ENCODE data around the gene RNU2-1. TPM values are rescaled to one million over a fixed set of nuclear protein-coding genes. Genes with fewer than 3 reads are reported as not detected.

The RNU2-1 gene
- total and polyA plus RNA-seq, 2 of the 13 experiments (the other 11 are each of a cell fraction or from before 2014, with no cell fraction given) = not detected

- peak; percentile 88 for TF ChIP-seq HNF4G (IDR thresholded peaks at IDR 0.05; ENCODE audit: borderline replicate concordance, low read depth, low read length)
- peak; percentile 89 for TF ChIP-seq HNF4G (CRISPR knock-in tag; IDR thresholded peaks at IDR 0.05; ENCODE audit: borderline replicate concordance, low read depth)
- TF ChIP-seq CSRNP2 (CRISPR knock-in tag; conservative IDR thresholded peaks at IDR 0.05; ENCODE audit: low read depth) = no peak
- peak; percentile 45 for TF ChIP-seq ZNF143 (CRISPR knock-in tag; IDR thresholded peaks at IDR 0.05)
- TF ChIP-seq MXD3 (CRISPR knock-in tag; IDR thresholded peaks at IDR 0.05) = peak; percentile 85
- peak; percentile 74; the same call in 1 of the 2 replicates for TF ChIP-seq MLXIP (CRISPR knock-in tag; IDR thresholded peaks at IDR 0.05; ENCODE audit: borderline replicate concordance)
- TF ChIP-seq SIX4 (CRISPR knock-in tag; IDR thresholded peaks at IDR 0.05) = peak; percentile 56; the same call in 1 of the 2 replicates
- peak; percentile 88 for TF ChIP-seq ZFP91 (CRISPR knock-in tag; IDR thresholded peaks at IDR 0.05; ENCODE audit: borderline replicate concordance)
- no peak for TF ChIP-seq HCFC1 (IDR thresholded peaks at IDR 0.05; ENCODE audit: low read depth, low read length)
- TF ChIP-seq MXI1 (IDR thresholded peaks at IDR 0.05; ENCODE audit: borderline replicate concordance, low read depth, low read length) = peak; percentile 88; the same call in 1 of the 3 replicates
- TF ChIP-seq THAP9 (CRISPR knock-in tag; IDR thresholded peaks at IDR 0.05; ENCODE audit: borderline replicate concordance) = no peak
- peak; percentile 75 for TF ChIP-seq SALL1 (CRISPR knock-in tag; IDR thresholded peaks at IDR 0.05)
- peak; percentile 80; the same call in 1 of the 2 replicates for TF ChIP-seq IRF2 (CRISPR knock-in tag; IDR thresholded peaks at IDR 0.05)
- TF ChIP-seq MZF1 (CRISPR knock-in tag; IDR thresholded peaks at IDR 0.05; ENCODE audit: borderline replicate concordance) = peak; percentile 66; the same call in 1 of the 2 replicates
- no peak for TF ChIP-seq ZFAT (CRISPR knock-in tag; conservative IDR thresholded peaks at IDR 0.05)
- peak; percentile 75; the same call in 1 of the 2 replicates for TF ChIP-seq MTF1 (CRISPR knock-in tag; IDR thresholded peaks at IDR 0.05)
- no peak; the same call in 1 of the 2 replicates for TF ChIP-seq KLF12 (CRISPR knock-in tag; IDR thresholded peaks at IDR 0.05; ENCODE audit: borderline replicate concordance)
- no peak for TF ChIP-seq POGZ (CRISPR knock-in tag; IDR thresholded peaks at IDR 0.05)
- TF ChIP-seq KAT8 (CRISPR knock-in tag; IDR thresholded peaks at IDR 0.05) = peak; percentile 81; the same call in 1 of the 2 replicates
These were observed 16.8 kb downstream of the RNU2-1 start (continued) for GRCh38 chr17:43216762-43217613.
